ENCODE results near the gene SEC11C.

Gene SEC11C

GRCh38 chr18:59172664-59173249, 33.1 kb downstream of the SEC11C start:
- Histone ChIP-seq H3K9me3 (ENCODE audit: control insufficient read depth, low read length) (no peaks in the 10 kb centered on the region), H3K36me3 (ENCODE audit: control insufficient read depth, insufficient read depth, low read length) (no peaks in the 10 kb centered on the region), H3K27ac (ENCODE audit: insufficient read depth, low read length, poor library complexity, severe bottlenecking) (no peak overlapping the region), H3K27me3 (replicated peaks; ENCODE audit: control insufficient read depth, insufficient read depth, low read length, poor library complexity, severe bottlenecking) (no peaks in the 10 kb centered on the region), H3K4me3 (ENCODE audit: insufficient read depth, low read depth, low read length, poor library complexity, severe bottlenecking) (no peak overlapping the region), H3K4me1 (ENCODE audit: control insufficient read depth, insufficient read depth, low read length, poor library complexity, severe bottlenecking) (no peaks in the 10 kb centered on the region)
- no peak for DNase-seq

GRCh38 chr18:59177485-59177884, 37.8 kb downstream of the SEC11C start:
- no peaks in the 10 kb centered on the region for H3K36me3 ChIP-seq (ENCODE audit: control insufficient read depth, insufficient read depth, low read length)
- no peaks in the 10 kb centered on the region for H3K4me1 ChIP-seq (ENCODE audit: control insufficient read depth, insufficient read depth, low read length, poor library complexity, severe bottlenecking)
- H3K27me3 ChIP-seq (replicated peaks; ENCODE audit: control insufficient read depth, insufficient read depth, low read length, poor library complexity, severe bottlenecking): no peaks in the 10 kb centered on the region
- H3K4me3 ChIP-seq (ENCODE audit: insufficient read depth, low read depth, low read length, poor library complexity, severe bottlenecking): no peak overlapping the region
- no peak overlapping the region for H3K27ac ChIP-seq (ENCODE audit: insufficient read depth, low read length, poor library complexity, severe bottlenecking)
- DNase-seq: no peak
- H3K9me3 ChIP-seq (ENCODE audit: control insufficient read depth, low read length): no peaks in the 10 kb centered on the region

- Histone ChIP-seq H3K36me3 (ENCODE audit: control insufficient read depth, insufficient read depth, low read length) (no peaks in the 10 kb centered on the region), H3K27ac (ENCODE audit: insufficient read depth, low read length, poor library complexity, severe bottlenecking) (no peak overlapping the region), H3K27me3 (replicated peaks; ENCODE audit: control insufficient read depth, insufficient read depth, low read length, poor library complexity, severe bottlenecking) (no peaks in the 10 kb centered on the region), H3K9me3 (ENCODE audit: control insufficient read depth, low read length) (no peaks in the 10 kb centered on the region), H3K4me1 (ENCODE audit: control insufficient read depth, insufficient read depth, low read length, poor library complexity, severe bottlenecking) (no peaks in the 10 kb centered on the region), H3K4me3 (ENCODE audit: insufficient read depth, low read depth, low read length, poor library complexity, severe bottlenecking) (no peak overlapping the region)
- no peak for DNase-seq
Observed at GRCh38 chr18:59180150-59180845, 40.6 kb downstream of the SEC11C start.

- Histone ChIP-seq H3K27me3 (replicated peaks; ENCODE audit: control insufficient read depth, insufficient read depth, low read length, poor library complexity, severe bottlenecking) (no peaks in the 10 kb centered on the region), H3K4me3 (ENCODE audit: insufficient read depth, low read depth, low read length, poor library complexity, severe bottlenecking) (no peak overlapping the region), H3K36me3 (ENCODE audit: control insufficient read depth, insufficient read depth, low read length) (no peaks in the 10 kb centered on the region), H3K9me3 (ENCODE audit: control insufficient read depth, low read length) (no peaks in the 10 kb centered on the region), H3K4me1 (ENCODE audit: control insufficient read depth, insufficient read depth, low read length, poor library complexity, severe bottlenecking) (no peaks in the 10 kb centered on the region), H3K27ac (ENCODE audit: insufficient read depth, low read length, poor library complexity, severe bottlenecking) (no peak overlapping the region)
- DNase-seq: no peak
Observed at GRCh38 chr18:59182673-59183072, 43.0 kb downstream of the SEC11C start.

GRCh38 chr18:59189008-59189407, 49.3 kb downstream of the SEC11C start:
- Histone ChIP-seq H3K27ac (ENCODE audit: insufficient read depth, low read length, poor library complexity, severe bottlenecking) (no peak overlapping the region), H3K4me3 (ENCODE audit: insufficient read depth, low read depth, low read length, poor library complexity, severe bottlenecking) (no peak overlapping the region), H3K4me1 (ENCODE audit: control insufficient read depth, insufficient read depth, low read length, poor library complexity, severe bottlenecking) (no peaks in the 10 kb centered on the region), H3K27me3 (replicated peaks; ENCODE audit: control insufficient read depth, insufficient read depth, low read length, poor library complexity, severe bottlenecking) (no peaks in the 10 kb centered on the region), H3K9me3 (ENCODE audit: control insufficient read depth, low read length) (no peaks in the 10 kb centered on the region), H3K36me3 (ENCODE audit: control insufficient read depth, insufficient read depth, low read length) (no peaks in the 10 kb centered on the region)
- no peak for DNase-seq

- Histone ChIP-seq H3K4me3 (ENCODE audit: insufficient read depth, low read depth, low read length, poor library complexity, severe bottlenecking) (no peak overlapping the region), H3K27me3 (replicated peaks; ENCODE audit: control insufficient read depth, insufficient read depth, low read length, poor library complexity, severe bottlenecking) (no peaks in the 10 kb centered on the region), H3K36me3 (ENCODE audit: control insufficient read depth, insufficient read depth, low read length) (no peaks in the 10 kb centered on the region), H3K9me3 (ENCODE audit: control insufficient read depth, low read length) (no peaks in the 10 kb centered on the region), H3K4me1 (ENCODE audit: control insufficient read depth, insufficient read depth, low read length, poor library complexity, severe bottlenecking) (no peaks in the 10 kb centered on the region), H3K27ac (ENCODE audit: insufficient read depth, low read length, poor library complexity, severe bottlenecking) (no peak overlapping the region)
- DNase-seq: no peak
Observed at GRCh38 chr18:59189746-59190145, 50.1 kb downstream of the SEC11C start.

GRCh38 chr18:59196161-59196725, 56.6 kb downstream of the SEC11C start:
- Histone ChIP-seq H3K9me3 (ENCODE audit: control insufficient read depth, low read length) (no peaks in the 10 kb centered on the region), H3K4me3 (ENCODE audit: insufficient read depth, low read depth, low read length, poor library complexity, severe bottlenecking) (no peak overlapping the region), H3K4me1 (ENCODE audit: control insufficient read depth, insufficient read depth, low read length, poor library complexity, severe bottlenecking) (no peaks in the 10 kb centered on the region), H3K36me3 (ENCODE audit: control insufficient read depth, insufficient read depth, low read length) (no peaks in the 10 kb centered on the region), H3K27me3 (replicated peaks; ENCODE audit: control insufficient read depth, insufficient read depth, low read length, poor library complexity, severe bottlenecking) (no peaks in the 10 kb centered on the region), H3K27ac (ENCODE audit: insufficient read depth, low read length, poor library complexity, severe bottlenecking) (no peak overlapping the region)
- DNase-seq: no peak

GRCh38 chr18:59197636-59198035, 58.0 kb downstream of the SEC11C start:
- DNase-seq: no peak
- no peaks in the 10 kb centered on the region for H3K27me3 ChIP-seq (replicated peaks; ENCODE audit: control insufficient read depth, insufficient read depth, low read length, poor library complexity, severe bottlenecking)
- no peaks in the 10 kb centered on the region for H3K9me3 ChIP-seq (ENCODE audit: control insufficient read depth, low read length)
- no peak overlapping the region for H3K4me3 ChIP-seq (ENCODE audit: insufficient read depth, low read depth, low read length, poor library complexity, severe bottlenecking)
- H3K4me1 ChIP-seq (ENCODE audit: control insufficient read depth, insufficient read depth, low read length, poor library complexity, severe bottlenecking): no peaks in the 10 kb centered on the region
- H3K27ac ChIP-seq (ENCODE audit: insufficient read depth, low read length, poor library complexity, severe bottlenecking): no peak overlapping the region
- H3K36me3 ChIP-seq (ENCODE audit: control insufficient read depth, insufficient read depth, low read length): no peaks in the 10 kb centered on the region

GRCh38 chr18:59198215-59198614, 58.5 kb downstream of the SEC11C start:
- H3K4me1 ChIP-seq (ENCODE audit: control insufficient read depth, insufficient read depth, low read length, poor library complexity, severe bottlenecking): no peaks in the 10 kb centered on the region
- H3K27ac ChIP-seq (ENCODE audit: insufficient read depth, low read length, poor library complexity, severe bottlenecking): no peak overlapping the region
- H3K36me3 ChIP-seq (ENCODE audit: control insufficient read depth, insufficient read depth, low read length): no peaks in the 10 kb centered on the region
- no peaks in the 10 kb centered on the region for H3K9me3 ChIP-seq (ENCODE audit: control insufficient read depth, low read length)
- DNase-seq: no peak
- no peak overlapping the region for H3K4me3 ChIP-seq (ENCODE audit: insufficient read depth, low read depth, low read length, poor library complexity, severe bottlenecking)
- no peaks in the 10 kb centered on the region for H3K27me3 ChIP-seq (replicated peaks; ENCODE audit: control insufficient read depth, insufficient read depth, low read length, poor library complexity, severe bottlenecking)

GRCh38 chr18:59200787-59201186, 61.1 kb downstream of the SEC11C start:
- no peak for DNase-seq
- Histone ChIP-seq H3K27ac (ENCODE audit: insufficient read depth, low read length, poor library complexity, severe bottlenecking) (no peak overlapping the region), H3K27me3 (replicated peaks; ENCODE audit: control insufficient read depth, insufficient read depth, low read length, poor library complexity, severe bottlenecking) (no peaks in the 10 kb centered on the region), H3K36me3 (ENCODE audit: control insufficient read depth, insufficient read depth, low read length) (no peaks in the 10 kb centered on the region), H3K4me3 (ENCODE audit: insufficient read depth, low read depth, low read length, poor library complexity, severe bottlenecking) (no peak overlapping the region), H3K4me1 (ENCODE audit: control insufficient read depth, insufficient read depth, low read length, poor library complexity, severe bottlenecking) (no peaks in the 10 kb centered on the region), H3K9me3 (ENCODE audit: control insufficient read depth, low read length) (no peaks in the 10 kb centered on the region)
